Neural cell (in vitro differentiated cells): ENCODE measurements around the gene SRF. TPM values are rescaled to one million over a fixed set of nuclear protein-coding genes. Genes with fewer than 3 reads are reported as not detected.

Experiments
- H2AFZ ChIP-seq: fragments of 200-600, 300-800 bp; sonication (generic), shearing (Covaris generic); 2 replicates; pipeline ENCODE4 v1.6.0; 2014; ENCODE audit warnings: low read depth, mild to moderate bottlenecking, antibody characterized with exemption, low read length, moderate library complexity
- H3F3A ChIP-seq: fragments of 200-600 bp; shearing (Covaris generic); 2 replicates; pipeline ENCODE4 v1.6.1; 2016; ENCODE audit warnings: mild to moderate bottlenecking, moderate library complexity, mixed read lengths, antibody characterized with exemption, low read length; ENCODE audit not compliant: insufficient read depth, poor library complexity, severe bottlenecking
- H3K27ac ChIP-seq: fragments of 200-600, 300-800 bp; sonication (generic), shearing (Covaris generic); 2 replicates; pipeline ENCODE4 v1.5.1; 2014; ENCODE audit warnings: mild to moderate bottlenecking, low read length, moderate library complexity
- H3K27me3 ChIP-seq: fragments of 300-800, 200-600 bp; sonication (generic), shearing (Covaris generic); 2 replicates; pipeline ENCODE4 v1.6.0; 2014; ENCODE audit warnings: mild to moderate bottlenecking, low read depth, low read length, moderate library complexity; ENCODE audit not compliant: insufficient read depth
- H3K36me3 ChIP-seq: fragments of 300-800, 200-600 bp; sonication (generic), shearing (Covaris generic); 2 replicates; pipeline ENCODE4 v1.5.1; 2014; ENCODE audit warnings: mild to moderate bottlenecking, antibody characterized with exemption, low read length, moderate library complexity; ENCODE audit not compliant: insufficient read depth
- H3K4me2 ChIP-seq: fragments of 300-800, 200-600 bp; sonication (generic), shearing (Covaris generic); 2 replicates; pipeline ENCODE4 v1.6.0; 2014; ENCODE audit warnings: mild to moderate bottlenecking, low read length
- H3K4me3 ChIP-seq: fragments of 300-800, 200-600 bp; sonication (generic), shearing (Covaris generic); 2 replicates; pipeline ENCODE4 v1.5.1; 2014; ENCODE audit warnings: mild to moderate bottlenecking, low read length, moderate library complexity
- H3K79me2 ChIP-seq: fragments of 200-600 bp; shearing (Covaris generic); replicated peaks from 2 replicates; pipeline ENCODE4 v1.6.0; 2014; ENCODE audit warnings: mild to moderate bottlenecking, low read length, moderate library complexity; ENCODE audit not compliant: insufficient read depth
- H3K9ac ChIP-seq: fragments of 300-800, 200-600 bp; sonication (generic), shearing (Covaris generic); 2 replicates; pipeline ENCODE4 v1.6.1; 2016; ENCODE audit warnings: mild to moderate bottlenecking, low read length, mixed read lengths
- H3K9me2 ChIP-seq: fragments of 200-600 bp; shearing (Covaris generic); 2 replicates; pipeline ENCODE4 v1.6.1; 2016; ENCODE audit warnings: mild to moderate bottlenecking, low read length, mixed read lengths; ENCODE audit not compliant: insufficient read depth
- H3K9me3 ChIP-seq: fragments of 200-600, 300-800 bp; sonication (generic), shearing (Covaris generic); 2 replicates; pipeline ENCODE4 v1.6.1; 2016; ENCODE audit warnings: mild to moderate bottlenecking, mixed run types, low read length, moderate library complexity, mixed read lengths
- H4K20me1 ChIP-seq: fragments of 200-600 bp; shearing (Covaris generic); 2 replicates; pipeline ENCODE4 v1.6.1; 2016; ENCODE audit warnings: mild to moderate bottlenecking, mixed run types; ENCODE audit not compliant: insufficient read depth
- CTCF ChIP-seq: fragments of 450-650 bp; IDR thresholded peaks from 2 replicates; pipeline ENCODE4 v1.5.1; 2014; ENCODE audit warnings: antibody characterized with exemption, mild to moderate bottlenecking, moderate library complexity; ENCODE audit not compliant: poor library complexity, severe bottlenecking
- EP300 ChIP-seq: fragments of 450-650 bp; conservative IDR thresholded peaks from 2 replicates; pipeline ENCODE4 v1.6.1; 2014; ENCODE audit warnings: antibody characterized with exemption, mild to moderate bottlenecking, moderate library complexity; ENCODE audit not compliant: poor library complexity, severe bottlenecking
- EZH2 ChIP-seq: fragments of 200-600, 300-800 bp; shearing (Covaris generic), sonication (generic); IDR thresholded peaks from 2 replicates; pipeline ENCODE4 v1.6.1; 2014; ENCODE audit warnings: antibody characterized with exemption, low read length, borderline replicate concordance, mild to moderate bottlenecking; ENCODE audit not compliant: insufficient read depth, poor library complexity, severe bottlenecking
- MXI1 ChIP-seq: fragments of 450-650 bp; conservative IDR thresholded peaks from 2 replicates; pipeline ENCODE4 v1.6.1; 2014; ENCODE audit warnings: antibody characterized with exemption, mild to moderate bottlenecking; ENCODE audit not compliant: poor library complexity, severe bottlenecking
- POLR2AphosphoS5 ChIP-seq: IDR thresholded peaks from 2 replicates; pipeline ENCODE4 v1.6.1; 2012
- RAD21 ChIP-seq: fragments of 450-650 bp; conservative IDR thresholded peaks from 2 replicates; pipeline ENCODE4 v1.6.1; 2014; ENCODE audit warnings: antibody characterized with exemption, mild to moderate bottlenecking, moderate library complexity
- REST ChIP-seq: IDR thresholded peaks from 2 replicates; pipeline ENCODE4 v1.6.1; 2012; ENCODE audit warnings: borderline replicate concordance
- SMC3 ChIP-seq: fragments of 450-650 bp; conservative IDR thresholded peaks from 2 replicates; pipeline ENCODE4 v1.6.1; 2014; ENCODE audit warnings: antibody characterized with exemption, mild to moderate bottlenecking, moderate library complexity; ENCODE audit not compliant: poor library complexity
- TAF1 ChIP-seq: IDR thresholded peaks from 2 replicates; pipeline ENCODE4 v1.6.1; 2012; ENCODE audit warnings: low read depth
- polyA plus RNA-seq: library from polyadenylated mRNA; depleted of rRNA; stranded (reverse); fragments of >200 nt; gene quantifications from 2 replicates; pipeline ENCODE4 v1.2.3, GENCODE V29; 2014

The SRF gene
- polyA plus RNA-seq, 1 donor from 2014 or later = 24.8 TPM

GRCh38 chr6:43150051-43150751, 20.9 kb upstream of the SRF start:
- H3K79me2 ChIP-seq = no peaks in the 10 kb centered on the region
- no peaks in the 10 kb centered on the region for H3F3A ChIP-seq
- no peaks in the 10 kb centered on the region for H3K27me3 ChIP-seq

GRCh38 chr6:43159599-43159998, 11.5 kb upstream of the SRF start:
- Histone ChIP-seq H3K9me2 (no peaks in the 10 kb centered on the region), H3F3A (no peaks in the 10 kb centered on the region), H2AFZ (no peak overlapping the region), H4K20me1 (no peaks in the 10 kb centered on the region), H3K4me2 (no peak overlapping the region), H3K27me3 (no peaks in the 10 kb centered on the region), H3K79me2 (no peaks in the 10 kb centered on the region), H3K9me3 (no peaks in the 10 kb centered on the region), H3K4me3 (no peak overlapping the region), H3K36me3 (no peaks in the 10 kb centered on the region), H3K27ac (no peak overlapping the region), H3K9ac (no peak overlapping the region)
- TF ChIP-seq EP300 = no peak

More at GRCh38 chr6:43150051-43150751, 20.9 kb upstream of the SRF start:
- no peak for TF ChIP-seq MXI1
- no peak for TF ChIP-seq POLR2AphosphoS5
- Histone ChIP-seq H2AFZ (no peak overlapping the region), H3K4me2 (no peak overlapping the region), H3K9me3 (no peaks in the 10 kb centered on the region), H3K9me2 (no peaks in the 10 kb centered on the region), H4K20me1 (no peaks in the 10 kb centered on the region), H3K27ac (no peak overlapping the region), H3K36me3 (no peaks in the 10 kb centered on the region), H3K9ac (no peak overlapping the region), H3K4me3 (no peak overlapping the region)

GRCh38 chr6:43163899-43164298, 7.2 kb upstream of the SRF start:
- Histone ChIP-seq H3K9me2 (no peaks in the 10 kb centered on the region), H3K36me3 (no peaks in the 10 kb centered on the region), H2AFZ (no peak overlapping the region)

More at GRCh38 chr6:43163899-43164298, 7.2 kb upstream of the SRF start:
- Histone ChIP-seq H3F3A (no peaks in the 10 kb centered on the region), H3K9me3 (no peaks in the 10 kb centered on the region), H3K27me3 (no peaks in the 10 kb centered on the region), H3K27ac (no peak overlapping the region), H4K20me1 (no peaks in the 10 kb centered on the region), H3K9ac (no peak overlapping the region), H3K4me2 (no peak overlapping the region), H3K4me3 (no peak overlapping the region), H3K79me2 (no peaks in the 10 kb centered on the region)
- TF ChIP-seq CTCF (no peak), POLR2AphosphoS5 (no peak), REST (no peak), RAD21 (no peak), SMC3 (no peak), EP300 (no peak), TAF1 (no peak), MXI1 (no peak), EZH2 (no peak)
